PFSK-1 (cell line): ENCODE results near the gene ENAM.

Source experiments
- FOXP2 ChIP-seq: optimal IDR thresholded peaks from 2 replicates; pipeline ENCODE3; 2011; ENCODE audit warnings: borderline replicate concordance, control low read depth, inconsistent platforms; ENCODE audit not compliant: insufficient read depth; ENCODE audit errors: extremely low read length, extremely low read depth
- POLR2AphosphoS5 ChIP-seq: IDR thresholded peaks from 2 replicates; pipeline ENCODE4 v1.6.1; 2012; ENCODE audit warnings: low read depth, mild to moderate bottlenecking, control low read depth, low read length, moderate library complexity
- SIN3A ChIP-seq: IDR thresholded peaks from 2 replicates; pipeline ENCODE4 v1.6.1; 2012; ENCODE audit warnings: mild to moderate bottlenecking, low read length, moderate library complexity, borderline replicate concordance; ENCODE audit not compliant: insufficient read depth
- TAF1 ChIP-seq: IDR thresholded peaks from 2 replicates; pipeline ENCODE4 v1.6.1; 2012; ENCODE audit warnings: low read length, control low read depth, borderline replicate concordance; ENCODE audit not compliant: insufficient read depth
- TF ChIP-seq, protein P1 (sequence below), 2 experiments: IDR thresholded peaks; 2 replicates each; pipeline versions ENCODE4 v1.6.1 to v1.8.0; 2011 to 2012; ENCODE audit warnings: low read depth in 2 of 2, low read length in 2 of 2, control low read depth in 1 of 2, inconsistent platforms in 1 of 2, mild to moderate bottlenecking in 1 of 2, moderate library complexity in 1 of 2; ENCODE audit not compliant: insufficient read depth in 1 of 2

Gene ENAM

DNA sequence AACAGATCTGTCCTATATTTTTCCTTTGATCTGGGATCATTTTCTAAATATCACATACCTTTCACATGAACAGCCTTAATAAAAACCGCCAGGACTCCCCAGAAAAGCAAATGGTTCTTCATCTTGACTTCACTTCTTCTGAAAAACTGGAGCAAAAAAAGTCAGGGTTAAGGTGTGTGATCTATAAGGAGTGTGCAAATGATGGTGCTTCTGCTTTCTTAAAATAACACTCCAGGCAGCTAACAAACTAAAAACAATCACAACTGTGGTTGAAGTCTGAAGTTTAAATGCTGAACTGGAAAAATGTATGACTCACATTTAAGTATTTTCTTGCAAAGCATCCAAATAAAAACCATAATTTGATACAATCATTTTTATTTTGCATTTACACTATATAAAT, 37.8 kb downstream of the ENAM start, which contains the start of gene JCHAIN:
TSS of gene JCHAIN (minus strand) at position 140 of the 400 bp plus-strand sequence. CDS start at position 122, 18 bp downstream.
- TF ChIP-seq POLR2AphosphoS5, result no peak
- TF ChIP-seq TAF1, result no peak
- no peak for TF ChIP-seq SIN3A
- TF ChIP-seq, protein P1, sequence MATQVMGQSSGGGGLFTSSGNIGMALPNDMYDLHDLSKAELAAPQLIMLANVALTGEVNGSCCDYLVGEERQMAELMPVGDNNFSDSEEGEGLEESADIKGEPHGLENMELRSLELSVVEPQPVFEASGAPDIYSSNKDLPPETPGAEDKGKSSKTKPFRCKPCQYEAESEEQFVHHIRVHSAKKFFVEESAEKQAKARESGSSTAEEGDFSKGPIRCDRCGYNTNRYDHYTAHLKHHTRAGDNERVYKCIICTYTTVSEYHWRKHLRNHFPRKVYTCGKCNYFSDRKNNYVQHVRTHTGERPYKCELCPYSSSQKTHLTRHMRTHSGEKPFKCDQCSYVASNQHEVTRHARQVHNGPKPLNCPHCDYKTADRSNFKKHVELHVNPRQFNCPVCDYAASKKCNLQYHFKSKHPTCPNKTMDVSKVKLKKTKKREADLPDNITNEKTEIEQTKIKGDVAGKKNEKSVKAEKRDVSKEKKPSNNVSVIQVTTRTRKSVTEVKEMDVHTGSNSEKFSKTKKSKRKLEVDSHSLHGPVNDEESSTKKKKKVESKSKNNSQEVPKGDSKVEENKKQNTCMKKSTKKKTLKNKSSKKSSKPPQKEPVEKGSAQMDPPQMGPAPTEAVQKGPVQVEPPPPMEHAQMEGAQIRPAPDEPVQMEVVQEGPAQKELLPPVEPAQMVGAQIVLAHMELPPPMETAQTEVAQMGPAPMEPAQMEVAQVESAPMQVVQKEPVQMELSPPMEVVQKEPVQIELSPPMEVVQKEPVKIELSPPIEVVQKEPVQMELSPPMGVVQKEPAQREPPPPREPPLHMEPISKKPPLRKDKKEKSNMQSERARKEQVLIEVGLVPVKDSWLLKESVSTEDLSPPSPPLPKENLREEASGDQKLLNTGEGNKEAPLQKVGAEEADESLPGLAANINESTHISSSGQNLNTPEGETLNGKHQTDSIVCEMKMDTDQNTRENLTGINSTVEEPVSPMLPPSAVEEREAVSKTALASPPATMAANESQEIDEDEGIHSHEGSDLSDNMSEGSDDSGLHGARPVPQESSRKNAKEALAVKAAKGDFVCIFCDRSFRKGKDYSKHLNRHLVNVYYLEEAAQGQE (IDR thresholded peaks at IDR 0.05; ENCODE audit: insufficient read depth in 1 of 2, low read depth in 2 of 2, low read length in 2 of 2), result no peak
- TF ChIP-seq FOXP2, result no peak

DNA sequence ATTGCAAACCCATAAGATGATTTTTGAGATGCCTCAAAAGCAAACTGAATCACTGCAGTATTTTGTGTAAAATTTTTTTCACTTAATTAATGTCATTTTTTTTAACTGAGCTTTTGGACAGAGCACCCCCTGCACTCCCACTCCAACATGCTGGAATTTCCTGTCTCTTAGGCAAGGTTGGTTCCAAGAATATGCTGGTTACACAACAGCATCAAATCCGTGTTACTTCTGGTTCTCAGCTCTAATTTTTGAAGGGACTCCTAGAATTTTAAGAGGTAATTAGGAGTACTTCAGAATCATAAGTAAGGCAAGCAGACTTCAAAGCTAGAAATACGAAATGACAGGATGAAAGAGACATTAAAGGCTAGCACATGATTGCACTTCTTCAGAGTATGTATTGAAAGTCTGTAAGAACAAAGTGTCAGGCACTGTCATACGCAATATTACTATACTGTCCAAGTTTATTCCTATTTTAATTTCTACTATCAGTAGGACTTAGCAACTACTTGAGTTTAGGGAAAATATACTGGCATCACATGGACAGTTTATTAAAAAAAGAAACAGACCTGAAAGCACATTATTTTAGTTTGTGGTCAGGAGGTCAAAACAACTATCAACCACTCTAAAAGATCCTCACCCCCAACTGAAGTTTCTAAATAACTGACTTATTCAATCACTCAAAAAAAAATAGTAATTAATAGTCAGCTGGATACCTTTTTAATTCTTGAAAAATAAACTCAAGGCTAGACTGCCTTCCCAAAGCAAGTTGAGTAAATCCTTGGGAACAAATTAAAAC, 39.4 kb downstream of the ENAM start:
- TF ChIP-seq, protein P1 (IDR thresholded peaks at IDR 0.05; ENCODE audit: insufficient read depth in 1 of 2, low read depth in 2 of 2, low read length in 2 of 2), result no peak
- TF ChIP-seq TAF1 (no peak), SIN3A (no peak), POLR2AphosphoS5 (no peak), FOXP2 (no peak)

DNA sequence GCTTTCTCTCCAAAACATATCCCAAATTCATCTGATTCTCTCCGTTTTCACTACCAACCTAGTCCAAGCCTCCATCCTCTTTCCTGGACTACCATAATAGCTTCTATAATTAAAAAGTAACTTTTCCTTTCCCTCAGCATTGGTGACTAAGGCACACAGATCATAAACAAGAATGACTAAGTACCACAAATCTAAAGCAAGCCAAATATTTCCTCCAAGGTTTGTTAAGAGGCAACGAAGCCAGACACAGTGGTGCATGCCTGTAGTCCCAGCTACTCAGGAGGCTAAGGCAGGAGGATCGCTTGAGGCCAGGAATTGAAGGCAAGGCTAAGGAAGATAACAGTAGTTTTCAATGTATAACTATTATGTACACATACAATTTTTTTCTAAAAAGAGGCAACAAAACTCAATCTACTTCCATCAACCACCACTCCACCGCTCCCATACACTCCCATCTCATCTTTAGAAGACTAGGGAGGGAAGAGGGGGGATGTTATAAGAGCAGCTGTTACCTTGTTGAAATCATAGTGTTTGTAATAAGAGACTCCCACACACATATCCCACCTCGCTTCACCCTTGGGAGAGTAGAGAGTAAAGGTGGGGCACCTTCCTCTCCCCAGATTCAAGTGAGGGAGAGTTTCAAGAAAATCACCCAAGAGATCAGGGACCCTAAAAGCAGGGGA, 41.9 kb downstream of the ENAM start:
- TF ChIP-seq, protein P1 (IDR thresholded peaks at IDR 0.05; ENCODE audit: insufficient read depth in 1 of 2, low read depth in 2 of 2, low read length in 2 of 2), result no peak
- TF ChIP-seq SIN3A (no peak), FOXP2 (no peak), POLR2AphosphoS5 (no peak), TAF1 (no peak)

DNA sequence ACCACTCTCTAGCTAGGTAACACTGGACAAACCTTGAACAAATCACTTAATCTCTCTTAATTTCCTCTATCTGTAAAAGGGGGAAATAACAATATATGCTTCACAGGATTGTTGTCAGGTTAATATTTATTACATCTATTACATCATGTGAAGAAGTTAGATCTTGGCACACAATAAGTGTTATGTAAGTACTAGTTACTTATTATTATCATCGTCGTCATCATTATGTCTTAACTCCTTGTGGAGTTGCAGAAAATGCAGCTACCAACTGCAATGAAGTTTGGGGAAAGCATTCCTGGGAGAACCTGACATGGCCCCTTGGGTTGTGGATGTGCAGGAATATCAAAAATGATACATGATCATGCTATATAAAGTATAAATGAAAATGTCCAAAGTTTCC, 42.5 kb downstream of the ENAM start:
- no peak for TF ChIP-seq POLR2AphosphoS5
- TF ChIP-seq FOXP2, result no peak
- TF ChIP-seq TAF1, result no peak
- TF ChIP-seq SIN3A, result no peak
- TF ChIP-seq, protein P1 (IDR thresholded peaks at IDR 0.05; ENCODE audit: insufficient read depth in 1 of 2, low read depth in 2 of 2, low read length in 2 of 2), result no peak
